Measurements from ENCODE around the gene ARL2BP.
A peak's percentile ranks its signal among the peaks of the same experiment; 100 is the strongest.

ARL2BP gene

GRCh38 chr16:57283214-57283958, 38.3 kb downstream of the ARL2BP start:
- no peak for DNase-seq

- no peak for DNase-seq
These were observed 38.8 kb downstream of the ARL2BP start for GRCh38 chr16:57283959-57284208.

GRCh38 chr16:57284209-57284951, 39.3 kb downstream of the ARL2BP start, which contains the start of gene PLLP:
Gene PLLP (minus strand): TSS chr16:57284672. CDS start chr16:57284540, 132 bp downstream.
- DNase-seq = peak; percentile 52

GRCh38 chr16:57284952-57285363, 39.9 kb downstream of the ARL2BP start:
- no peak for DNase-seq

GRCh38 chr16:57285379-57285778, 40.3 kb downstream of the ARL2BP start:
- no peak for DNase-seq

GRCh38 chr16:57289391-57290257, 44.6 kb downstream of the ARL2BP start:
- peak; percentile 13 for DNase-seq

- DNase-seq = no peak
These were observed 52.8 kb downstream of the ARL2BP start for GRCh38 chr16:57297856-57298255.

GRCh38 chr16:57299009-57299718, 54.1 kb downstream of the ARL2BP start:
- DNase-seq = peak; percentile 76

GRCh38 chr16:57299719-57300386, 54.8 kb downstream of the ARL2BP start:
- DNase-seq = peak; percentile 93

GRCh38 chr16:57300387-57301125, 55.5 kb downstream of the ARL2BP start:
- DNase-seq = peak; percentile 99

GRCh38 chr16:57301126-57301817, 56.2 kb downstream of the ARL2BP start:
- no peak for DNase-seq

All from suppressor macrophage treated with lipopolysaccharide for 4 hours (primary cell).